SK-N-MC (cell line): ENCODE results near the gene MMP24OS.

Experiments used
- EZH2 ChIP-seq: fragments of 200-600 bp; sonication (generic); IDR thresholded peaks from one replicate; pipeline ENCODE4 v1.6.1; 2017; ENCODE audit warnings: antibody characterized with exemption
- FOXP2 ChIP-seq: optimal IDR thresholded peaks from 2 replicates; pipeline ENCODE3; 2011; ENCODE audit warnings: mild to moderate bottlenecking, moderate library complexity; ENCODE audit not compliant: insufficient read depth; ENCODE audit errors: extremely low read length, control extremely low read depth
- POLR2AphosphoS5 ChIP-seq: IDR thresholded peaks from 2 replicates; pipeline ENCODE4 v1.6.1; 2012; ENCODE audit warnings: mild to moderate bottlenecking, low read depth, low read length, borderline replicate concordance

GRCh38 chr20:35275741-35276251 lies 2.1 kb downstream of the MMP24OS start:
- no peak for TF ChIP-seq EZH2
- no peak for TF ChIP-seq POLR2AphosphoS5
- TF ChIP-seq FOXP2: no peak
